ENCODE measurements around the gene MYCBP2. TPM values are rescaled to one million over a fixed set of nuclear protein-coding genes. Genes with fewer than 3 reads are reported as not detected.
"Not testable (repeated sequence)": the region's sequence is repeated elsewhere in the genome, so short reads cannot be mapped to it uniquely, and the experiment has no call there.

Gene MYCBP2
- total RNA-seq, 1 donor from 2014 or later: 116 TPM

- intact Hi-C loops (cut with micrococcal nuclease): no loop called here
Observed at GRCh38 chr13:77305266-77305665, 21.6 kb downstream of the MYCBP2 start.

DNA sequence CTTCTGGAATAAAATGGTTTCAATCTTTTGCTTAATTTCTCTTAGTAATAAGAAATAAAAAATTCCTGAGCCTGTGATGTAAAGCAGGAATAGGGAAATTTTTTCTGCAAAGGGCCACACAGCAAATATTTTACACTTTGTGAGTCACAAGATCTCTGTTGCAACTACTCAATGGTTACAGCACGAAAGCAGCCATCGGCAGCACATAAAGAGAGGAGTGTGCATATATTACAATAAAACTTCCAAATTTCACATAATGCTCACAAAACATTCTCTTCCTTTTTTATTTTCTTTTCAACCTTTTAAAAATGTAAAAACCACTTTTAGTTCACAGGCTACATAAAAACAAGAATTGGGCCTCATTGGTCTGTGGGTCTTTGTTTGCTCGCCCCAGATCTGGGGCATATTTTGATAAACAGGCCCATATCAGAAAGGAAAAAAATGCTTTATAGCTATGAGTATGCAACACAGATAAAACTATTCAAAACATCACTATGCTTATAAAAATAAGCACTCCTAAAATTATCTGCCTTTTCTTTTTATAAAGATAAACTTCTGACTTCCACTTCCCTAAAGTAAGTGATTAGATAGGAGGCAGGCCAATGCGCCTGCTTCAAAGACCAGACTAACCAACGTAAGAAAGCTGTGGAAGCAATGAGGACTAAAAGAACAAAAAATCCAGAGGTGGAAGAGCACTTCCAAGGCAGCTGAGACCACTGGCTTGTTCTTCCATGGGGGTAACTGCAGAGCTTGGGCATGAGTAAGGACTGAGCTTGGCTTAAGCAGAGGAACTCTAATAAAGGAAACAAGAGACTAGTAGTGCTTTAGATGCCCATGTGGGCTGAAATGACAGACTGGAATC is 26.5 kb downstream of the MYCBP2 start:
- intact Hi-C loops (cut with micrococcal nuclease): no loop called here

DNA sequence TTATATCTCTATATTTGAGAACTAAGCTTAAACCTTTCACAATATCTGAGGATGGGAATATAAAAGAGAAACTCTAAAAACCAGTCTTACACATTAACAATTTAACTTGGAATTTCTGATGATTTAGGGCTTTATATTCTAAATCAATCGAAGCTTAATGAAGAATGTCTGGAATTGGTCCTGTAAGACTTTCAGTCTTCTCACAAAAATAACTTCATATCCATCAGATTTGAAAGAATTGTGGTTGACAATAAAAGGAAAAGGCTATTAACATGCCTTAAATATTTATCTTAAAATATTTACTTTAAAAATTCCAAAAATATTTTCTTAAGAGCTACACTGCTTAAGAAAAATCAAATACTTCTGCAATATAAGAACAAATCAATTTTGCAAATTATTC is 27.3 kb downstream of the MYCBP2 start:
- intact Hi-C loops (cut with micrococcal nuclease): no loop called here

- intact Hi-C loops (cut with micrococcal nuclease): no loop called here
Observed at GRCh38 chr13:77298426-77298825, 28.5 kb downstream of the MYCBP2 start.

GRCh38 chr13:77291774-77292173 is 35.1 kb downstream of the MYCBP2 start:
- intact Hi-C loops (cut with micrococcal nuclease): loop anchor here (2.0 kb wide), 1 partner anchor 33 kb away; no protein-coding TSS in a partner anchor

- intact Hi-C loops (cut with micrococcal nuclease): no loop called here
Observed at GRCh38 chr13:77290342-77290741, 36.6 kb downstream of the MYCBP2 start.

DNA sequence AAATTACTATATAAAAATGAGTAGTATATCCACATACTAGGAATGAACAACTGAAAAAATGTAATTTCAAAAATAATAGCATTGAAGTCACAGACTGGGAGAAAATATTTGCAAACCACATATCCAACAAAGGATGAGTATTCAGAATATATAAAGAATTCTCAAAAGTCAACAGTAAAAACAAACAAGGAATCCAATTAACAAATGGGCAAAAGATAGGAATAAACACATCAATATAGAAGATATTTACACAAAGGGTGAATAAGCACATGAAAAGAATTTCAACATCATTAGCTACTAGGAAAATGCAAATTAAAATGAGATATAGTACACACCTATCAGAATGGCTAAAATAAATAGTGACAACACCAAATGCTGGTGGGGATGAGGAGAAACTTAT is 37.0 kb downstream of the MYCBP2 start:
- intact Hi-C loops (cut with micrococcal nuclease): no loop called here

GRCh38 chr13:77285632-77286031 is 41.3 kb downstream of the MYCBP2 start:
- intact Hi-C loops (cut with micrococcal nuclease): not testable (repeated sequence)

- intact Hi-C loops (cut with micrococcal nuclease): no loop called here
Observed at GRCh38 chr13:77285098-77285497, 41.8 kb downstream of the MYCBP2 start.

GRCh38 chr13:77274126-77274525 is 52.8 kb downstream of the MYCBP2 start:
- intact Hi-C loops (cut with micrococcal nuclease): loop anchor here (5.0 kb wide), 2 partner anchors 53 to 203 kb away; partner anchors contain the start of gene MYCBP2

DNA sequence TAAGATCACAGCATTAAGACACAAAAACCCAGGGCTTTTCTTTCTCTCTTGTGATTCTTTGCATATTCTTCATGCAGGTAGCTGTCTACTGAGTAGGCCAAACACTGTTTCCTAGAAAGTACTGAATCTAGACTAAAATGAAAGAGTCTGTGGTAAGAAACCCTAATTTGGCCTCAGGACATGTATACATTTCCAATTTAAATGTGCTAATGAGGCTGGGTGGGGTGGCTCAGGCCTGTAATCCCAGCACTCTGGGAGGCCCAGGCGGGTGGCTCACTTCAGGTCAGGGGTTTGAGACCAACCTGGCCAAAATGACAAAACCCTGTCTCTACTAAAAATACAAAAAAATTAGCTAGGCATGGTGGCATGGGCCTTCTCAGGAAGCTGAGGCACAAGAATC is 57.8 kb downstream of the MYCBP2 start:
- intact Hi-C loops (cut with micrococcal nuclease): no loop called here

DNA sequence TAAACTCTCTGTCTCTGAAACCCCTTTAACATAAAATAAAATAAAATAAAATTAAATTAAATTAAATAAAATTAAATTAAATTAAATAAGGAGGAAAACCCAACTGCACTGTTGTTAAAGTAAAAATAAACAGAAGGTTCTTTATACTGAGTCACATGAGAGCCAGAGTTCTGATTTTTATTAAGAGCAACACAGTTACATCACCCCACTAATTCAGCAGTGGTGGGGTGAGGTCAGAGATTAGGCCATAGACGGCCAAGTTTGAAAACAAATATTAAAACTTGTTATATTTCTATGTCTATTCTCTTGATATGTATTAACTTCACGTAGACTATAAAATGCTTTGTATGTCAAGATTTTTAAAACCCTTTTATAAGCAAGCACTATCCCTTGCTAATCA is 59.5 kb downstream of the MYCBP2 start:
- intact Hi-C loops (cut with micrococcal nuclease): no loop called here

DNA sequence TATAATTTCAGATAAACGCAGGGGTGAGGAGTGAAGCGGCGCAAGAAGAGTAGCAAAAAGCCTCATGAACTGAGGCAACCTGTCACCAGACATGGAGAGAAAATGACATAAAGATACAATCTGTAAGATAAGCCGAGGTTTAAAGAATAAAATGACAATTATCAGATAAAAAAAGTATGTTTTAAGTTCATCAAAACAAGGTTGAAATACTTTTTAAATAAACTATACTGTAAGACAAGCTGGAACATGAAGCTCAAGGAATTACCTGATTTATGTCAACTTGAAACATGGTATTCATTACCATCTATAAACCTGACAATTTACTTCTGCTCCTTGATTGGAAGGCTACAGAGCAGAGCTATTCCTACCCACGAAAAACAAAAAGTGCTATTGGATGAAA is 61.6 kb downstream of the MYCBP2 start:
- intact Hi-C loops (cut with micrococcal nuclease): no loop called here

DNA sequence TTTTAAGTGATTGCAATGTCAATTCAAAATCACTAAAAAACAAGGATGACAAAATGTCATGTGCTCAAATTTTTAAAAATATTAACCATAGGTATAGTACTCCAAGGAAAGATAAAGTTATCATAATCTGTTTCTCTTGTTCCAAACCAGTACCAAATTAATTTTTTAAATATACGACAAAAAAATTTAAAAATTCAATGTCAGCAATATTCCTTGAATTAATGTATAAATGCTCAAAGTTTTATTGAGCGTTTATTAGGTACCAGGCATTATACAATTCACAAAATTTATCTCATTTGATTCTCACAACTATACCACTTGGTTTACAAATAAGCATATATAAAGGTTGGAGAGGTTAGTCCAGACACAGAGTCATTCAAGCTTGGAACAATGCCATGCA is 64.7 kb downstream of the MYCBP2 start:
- intact Hi-C loops (cut with micrococcal nuclease): no loop called here

- intact Hi-C loops (cut with micrococcal nuclease): no loop called here
Observed at GRCh38 chr13:77250975-77251374, 75.9 kb downstream of the MYCBP2 start.

- intact Hi-C loops (cut with micrococcal nuclease): not testable (repeated sequence)
Observed at GRCh38 chr13:77245224-77245623, 81.7 kb downstream of the MYCBP2 start.

- intact Hi-C loops (cut with micrococcal nuclease): no loop called here
Observed at GRCh38 chr13:77239312-77239711, 87.6 kb downstream of the MYCBP2 start.

- intact Hi-C loops (cut with micrococcal nuclease): no loop called here
Observed at GRCh38 chr13:77235456-77236022, 91.4 kb downstream of the MYCBP2 start.

- intact Hi-C loops (cut with micrococcal nuclease): no loop called here
Observed at GRCh38 chr13:77233159-77233558, 93.7 kb downstream of the MYCBP2 start.

DNA sequence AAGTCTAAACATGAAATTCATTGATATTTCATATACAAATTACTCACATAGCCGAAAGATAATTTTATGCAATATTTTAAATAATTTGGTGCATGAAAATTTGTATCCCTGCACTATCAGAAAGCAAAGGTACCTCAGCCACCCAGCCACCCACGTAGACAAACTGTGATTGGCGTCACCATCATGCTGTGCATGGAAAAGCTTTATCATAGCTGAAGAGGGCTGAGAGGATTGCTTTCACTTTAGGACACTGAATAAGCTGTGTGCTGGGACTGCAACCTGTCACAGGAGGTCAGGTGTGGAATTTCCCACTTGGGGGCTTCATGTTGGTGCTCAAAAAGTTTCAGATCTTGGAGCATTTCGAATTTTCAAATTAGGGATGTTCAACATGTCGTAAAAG is 96.3 kb downstream of the MYCBP2 start:
- intact Hi-C loops (cut with micrococcal nuclease): no loop called here

DNA sequence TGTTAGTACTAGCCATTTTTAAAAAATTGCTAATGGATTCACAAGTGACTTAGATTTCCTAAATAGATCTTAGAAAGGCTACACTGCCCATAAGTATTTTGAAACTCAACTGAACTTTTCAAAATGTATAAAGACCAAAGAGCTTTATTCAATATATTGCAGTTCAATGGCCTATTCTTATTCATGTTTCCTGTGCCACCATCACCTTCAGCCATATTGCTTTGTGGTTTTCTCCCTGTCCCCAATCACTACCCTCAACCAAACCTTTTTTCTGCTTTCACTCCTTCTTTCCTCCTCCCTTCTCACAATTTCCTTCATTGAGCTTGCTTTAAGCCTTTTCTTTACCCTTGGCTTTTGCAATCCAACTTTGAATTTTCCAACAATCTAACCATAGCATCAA is 100.9 kb downstream of the MYCBP2 start:
- intact Hi-C loops (cut with micrococcal nuclease): no loop called here

GRCh38 chr13:77222909-77223308 is 104.0 kb downstream of the MYCBP2 start:
- intact Hi-C loops (cut with micrococcal nuclease): no loop called here

Data from T-helper 2 cell treated with Interferon-gamma antibody and Interleukin-4, amounts not matched to agents 100 ng/mL and 5 ng/mL, for 36 hours (primary cell).